KBM-7 (cell line): Measurements from ENCODE around the gene SMPD3.
A peak's percentile ranks its signal among the peaks of the same experiment; 100 is the strongest.

ENCODE experiments used
- DNase-seq: peaks from one replicate; pipeline ENCODE4 v3.0.0-alpha.2; 2015
- in situ Hi-C: fragments of 300-500 bp; cut with MboI; formaldehyde crosslinking; loops from 2 replicates; pipeline ENCODE4 v1.14.3; 2020; ENCODE audit warnings: low sequenced_read_pairs, low pct_unique_long_range_greater_than_20kb, mixed read lengths

SMPD3 gene

DNA sequence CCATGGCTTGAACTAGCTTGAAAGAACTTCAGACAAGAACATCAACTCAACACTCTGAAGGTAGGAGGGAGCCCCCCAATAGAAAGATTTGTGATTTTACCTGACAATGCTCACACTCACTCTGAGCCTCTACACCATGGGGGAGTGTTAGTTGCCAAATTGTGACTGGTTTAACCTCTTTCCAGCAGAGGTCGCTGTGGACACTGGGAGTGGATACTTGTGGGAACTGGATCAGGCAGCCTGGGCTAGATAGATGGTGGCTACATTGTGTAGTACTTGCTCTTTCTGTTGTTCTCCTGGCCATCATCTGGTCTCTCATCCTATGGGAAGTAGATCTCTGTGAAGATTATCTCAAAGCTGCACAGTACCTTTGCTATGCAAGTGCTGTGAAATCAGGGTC, 2.9 kb downstream of the SMPD3 start:
- in situ Hi-C loops = no loop called here
- peak; percentile 84 for DNase-seq

DNA sequence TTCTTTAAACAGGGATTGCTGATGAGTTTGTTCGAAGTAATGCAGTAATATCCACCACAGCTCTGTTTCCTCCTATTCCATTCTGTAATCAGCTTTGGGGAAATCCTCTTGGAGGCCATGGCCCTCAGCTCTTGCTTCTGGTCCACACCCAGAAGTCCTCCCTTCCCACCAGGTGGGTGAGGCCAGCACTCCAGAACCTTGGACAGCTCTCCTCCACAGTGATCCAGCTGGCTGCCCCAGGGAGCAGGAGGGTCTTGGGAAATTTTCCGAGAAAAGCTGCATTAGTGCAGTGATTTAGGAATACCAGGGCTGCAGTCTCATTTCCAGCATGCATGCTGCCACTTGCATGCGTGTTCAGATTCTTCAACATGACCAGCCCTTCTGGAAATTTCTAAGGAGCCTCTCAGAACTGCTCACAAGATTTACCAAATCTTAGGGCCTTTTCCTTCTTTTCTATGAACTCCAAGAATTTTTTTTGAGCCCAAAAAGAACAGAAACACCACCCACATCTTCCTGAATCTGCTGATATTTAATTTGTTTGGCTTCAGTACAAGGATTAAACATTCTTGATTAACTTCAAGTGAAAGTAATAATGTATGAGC, 4.2 kb downstream of the SMPD3 start:
- DNase-seq = peak; percentile 41
- in situ Hi-C loops = no loop called here

GRCh38 chr16:68436581-68436980, 11.7 kb downstream of the SMPD3 start:
- DNase-seq = peak; percentile 40
- in situ Hi-C loops = no loop called here

DNA sequence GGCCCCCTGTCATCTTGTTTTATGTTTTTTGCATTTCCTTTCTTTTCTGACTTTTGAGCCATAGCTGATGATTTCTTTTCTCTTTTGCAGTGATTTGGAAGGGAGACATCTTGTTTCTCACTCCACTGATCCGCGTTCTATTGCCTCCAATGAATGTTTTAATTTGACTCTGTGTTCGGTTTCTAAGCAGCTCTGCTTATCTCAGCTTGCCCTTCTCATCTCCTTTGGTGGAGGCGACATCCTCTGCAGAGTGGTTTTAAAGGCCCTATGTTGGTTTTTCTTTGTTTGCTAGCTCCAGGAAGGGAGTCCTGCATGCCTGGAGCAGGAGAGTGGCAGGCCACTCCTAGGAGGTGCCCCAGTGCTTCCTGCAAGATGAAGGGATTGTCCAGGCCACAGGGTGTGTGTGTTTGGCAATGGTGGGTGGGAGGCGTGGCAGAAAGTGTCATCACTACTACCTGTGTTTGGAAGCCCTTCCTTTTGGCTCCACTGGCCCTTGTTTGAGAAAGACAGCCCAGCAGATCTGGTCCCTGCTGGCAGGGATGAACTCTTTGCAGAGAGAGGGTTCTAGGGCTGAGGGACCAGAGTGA, 13.6 kb downstream of the SMPD3 start:
- DNase-seq = no peak

DNA sequence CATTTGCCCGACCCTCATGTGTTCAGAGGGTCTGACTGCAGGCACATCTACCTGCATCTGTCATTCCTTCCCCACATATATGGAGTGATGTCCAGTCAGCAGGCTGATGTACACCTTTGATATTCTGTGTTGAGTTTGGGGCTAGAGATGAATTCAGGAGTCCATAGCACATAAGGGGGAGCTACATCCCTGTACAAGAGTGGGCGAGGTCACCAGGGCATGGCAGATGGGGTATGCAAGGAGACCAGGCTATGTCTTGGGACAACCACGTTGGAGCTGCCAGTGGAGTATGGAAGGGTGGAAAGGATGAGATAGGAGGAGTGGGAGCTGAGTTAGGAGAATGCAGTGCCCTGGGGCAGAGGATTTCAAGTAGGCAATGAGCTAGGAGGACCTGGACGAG, 15.0 kb downstream of the SMPD3 start:
- DNase-seq = no peak
- in situ Hi-C loops = no loop called here

More for the DNA sequence above, 13.6 kb downstream of the SMPD3 start:
- in situ Hi-C loops = no loop called here

- in situ Hi-C loops = no loop called here
- no peak for DNase-seq
Observed at GRCh38 chr16:68432701-68433100, 15.6 kb downstream of the SMPD3 start.

GRCh38 chr16:68429076-68429854, 19.0 kb downstream of the SMPD3 start:
- in situ Hi-C loops = no loop called here
- no peak for DNase-seq

GRCh38 chr16:68427649-68428303, 20.5 kb downstream of the SMPD3 start:
- in situ Hi-C loops = no loop called here
- DNase-seq = no peak

DNA sequence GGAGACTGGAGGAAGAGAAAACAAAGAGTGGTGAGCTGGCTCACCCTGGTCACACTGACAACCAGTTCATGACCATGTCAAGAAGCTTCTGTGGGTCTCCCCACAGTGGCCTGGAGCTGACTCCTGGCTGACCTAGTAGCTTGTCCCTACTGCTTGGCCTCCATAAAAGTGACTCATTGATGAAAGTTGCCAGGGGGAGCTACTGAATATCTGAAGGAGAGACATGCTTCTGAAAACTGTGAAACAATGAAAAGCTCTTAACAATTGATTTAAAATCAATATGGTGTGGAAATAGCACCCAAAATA, 22.0 kb downstream of the SMPD3 start:
- in situ Hi-C loops = no loop called here
- DNase-seq = no peak

DNA sequence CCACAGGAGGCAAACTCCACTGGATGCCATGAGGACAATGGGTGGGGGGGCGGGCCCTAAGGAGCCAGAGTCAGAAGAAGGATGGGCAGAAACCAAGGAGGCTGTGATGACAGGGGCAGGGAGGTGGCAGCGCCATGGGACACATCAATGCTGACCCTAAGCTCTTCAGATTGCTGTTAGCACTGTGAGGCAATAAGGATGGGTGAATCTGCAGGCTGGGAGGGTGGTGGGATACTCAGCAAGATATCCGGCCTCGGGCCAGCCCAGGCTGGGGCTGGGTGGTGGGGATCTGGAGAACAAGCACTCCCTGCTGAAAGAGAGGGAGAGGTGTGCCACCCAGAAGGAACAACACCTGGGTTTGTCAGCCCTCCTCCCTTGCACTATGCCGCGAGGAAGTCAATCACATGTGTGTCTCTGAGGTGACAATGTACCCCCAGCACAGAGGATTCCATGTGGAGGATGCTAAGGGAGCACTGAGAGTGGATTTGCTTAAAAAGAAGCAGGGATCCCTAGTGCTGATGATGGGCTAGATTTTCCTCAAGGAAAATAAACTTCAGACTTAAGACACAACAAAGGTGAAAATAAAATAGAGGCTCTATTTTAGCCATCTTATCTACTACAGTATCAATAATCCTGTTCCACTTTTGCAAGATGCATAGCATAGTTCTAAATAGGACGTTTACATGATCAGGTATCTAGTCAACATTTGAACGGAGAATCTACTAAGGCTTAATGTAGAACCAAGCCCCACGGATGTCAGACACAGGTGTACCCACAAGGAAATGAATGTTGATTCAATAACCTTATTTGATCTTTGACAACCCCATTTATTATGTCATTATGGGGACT, 22.6 kb downstream of the SMPD3 start:
- in situ Hi-C loops = no loop called here

DNA sequence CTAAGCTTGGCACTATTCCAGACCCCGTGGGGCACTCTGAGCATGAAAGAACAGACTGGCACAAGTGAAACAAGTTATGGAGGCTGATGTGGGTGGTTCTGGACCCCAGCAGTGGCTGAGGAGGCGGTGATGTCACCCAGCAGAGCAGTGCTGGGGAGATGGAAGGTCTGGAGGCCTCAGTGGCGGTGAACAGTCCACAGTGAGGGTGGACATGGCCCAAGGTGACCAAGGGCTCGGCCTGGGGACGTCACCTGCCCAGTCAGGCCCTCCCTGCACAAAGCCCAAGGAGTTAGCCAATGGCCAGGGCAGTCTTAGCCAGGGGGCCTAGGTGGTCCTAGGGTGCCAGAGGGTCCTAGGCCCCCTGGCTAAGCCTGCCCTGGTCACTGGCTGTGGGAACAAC, 24.5 kb downstream of the SMPD3 start:
- in situ Hi-C loops = no loop called here
- no peak for DNase-seq

More for the DNA sequence above, 22.6 kb downstream of the SMPD3 start:
- no peak for DNase-seq

DNA sequence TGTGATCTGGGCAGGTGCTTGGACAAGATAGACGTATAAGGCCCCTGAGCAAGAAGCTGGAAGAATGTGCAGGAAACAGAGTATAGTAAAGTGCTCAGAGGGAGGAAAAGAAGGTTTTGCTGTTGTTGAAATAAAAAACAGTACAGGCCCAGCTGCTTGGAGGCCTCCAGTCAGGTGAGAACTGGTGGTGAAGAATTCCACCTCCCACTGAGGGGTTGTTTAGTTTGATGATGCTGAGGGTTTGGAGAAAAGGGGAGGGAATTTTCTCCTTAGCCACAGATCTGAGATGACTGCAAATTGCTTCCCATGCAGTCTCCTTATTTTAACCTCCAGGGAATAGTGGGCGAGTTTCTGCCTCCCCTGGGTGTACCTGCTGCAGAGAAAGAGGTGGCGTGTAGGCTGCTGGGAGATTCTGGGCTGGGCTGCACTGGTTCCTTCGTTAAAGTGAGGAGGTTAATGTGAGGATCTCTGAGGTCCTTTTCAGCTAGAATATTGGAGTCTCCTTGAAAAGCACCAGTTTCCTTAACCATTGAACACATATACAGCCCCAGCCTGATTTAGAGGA, 25.8 kb downstream of the SMPD3 start:
- in situ Hi-C loops = no loop called here
- no peak for DNase-seq

GRCh38 chr16:68421076-68421475, 27.2 kb downstream of the SMPD3 start:
- no peak for DNase-seq
- in situ Hi-C loops = no loop called here

DNA sequence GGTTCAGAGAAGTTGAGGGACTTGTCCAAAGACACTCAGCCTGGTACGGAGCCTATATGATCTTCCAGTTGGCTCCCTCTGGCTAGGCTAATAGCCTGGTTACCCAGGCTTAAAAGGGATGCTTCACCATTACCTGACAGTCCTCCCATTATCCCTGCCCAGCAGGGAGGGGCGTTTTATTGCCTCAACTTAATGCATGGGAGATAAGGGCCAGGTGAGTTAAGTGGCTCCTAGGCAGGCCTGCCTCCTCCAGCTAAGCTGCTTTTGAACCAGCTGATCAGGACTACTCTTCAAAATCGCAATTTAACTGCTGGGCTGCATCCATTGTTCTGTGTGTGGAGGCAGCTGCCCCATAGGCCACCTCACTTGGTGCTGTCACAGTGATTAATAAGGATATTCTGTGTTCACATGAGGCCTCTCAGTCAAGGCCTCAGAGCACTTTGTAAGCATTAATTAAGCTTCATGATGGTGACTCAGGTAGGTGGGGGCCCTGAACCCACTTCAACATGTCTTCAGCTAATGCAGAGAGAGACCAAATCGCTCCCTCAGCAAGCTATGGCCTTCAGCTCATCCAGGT, 27.9 kb downstream of the SMPD3 start:
- DNase-seq = no peak
- in situ Hi-C loops = no loop called here

DNA sequence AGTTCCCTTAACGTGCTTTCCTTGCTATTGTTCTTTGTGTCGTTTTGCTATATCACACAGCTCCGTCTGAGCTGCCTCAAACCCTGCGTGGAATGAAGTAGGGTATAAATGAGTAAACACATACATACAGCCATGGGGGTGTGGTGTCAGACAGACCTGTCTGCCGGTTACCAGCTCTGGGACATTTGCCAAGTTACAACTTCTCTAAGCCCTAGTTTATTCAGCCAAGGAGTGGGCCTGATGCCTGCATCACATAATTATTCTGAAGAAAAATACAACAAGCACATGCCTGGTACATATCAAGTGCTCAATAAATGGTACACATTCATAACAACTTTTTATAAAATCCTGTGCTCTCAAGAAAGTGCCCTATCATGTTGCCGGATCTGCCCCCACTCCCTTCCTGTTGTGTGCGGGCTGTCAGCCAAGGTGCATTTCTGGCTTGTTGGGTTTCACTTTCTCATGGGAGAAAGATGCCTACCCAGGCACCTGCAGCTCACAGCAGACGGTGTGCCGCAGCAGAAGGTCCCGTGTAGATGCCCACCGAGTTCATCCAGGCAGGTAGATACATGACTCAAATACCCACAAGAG, 30.5 kb downstream of the SMPD3 start:
- in situ Hi-C loops = no loop called here
- peak; percentile 62 for DNase-seq

GRCh38 chr16:68416057-68417046, 32.0 kb downstream of the SMPD3 start:
- in situ Hi-C loops = no loop called here
- DNase-seq = no peak

DNA sequence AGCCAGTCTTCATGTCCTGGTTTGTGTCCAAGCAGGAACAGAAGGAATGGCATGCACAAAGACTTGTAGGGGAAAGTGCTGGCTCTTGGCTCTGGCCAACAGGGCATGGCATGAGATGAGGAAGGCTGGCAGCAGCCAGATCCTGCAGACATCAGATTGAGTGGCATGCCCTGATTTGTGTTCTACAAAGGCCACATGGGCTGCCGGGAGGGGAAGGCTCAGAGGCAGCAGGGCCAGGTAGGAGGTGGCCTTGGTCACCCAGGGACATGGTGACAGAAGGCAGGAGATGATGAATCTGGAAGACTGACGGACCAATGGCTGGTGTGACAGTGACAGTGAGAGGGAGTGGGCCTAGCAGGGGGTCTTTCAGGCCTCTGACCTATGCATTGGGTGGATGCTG, 33.7 kb downstream of the SMPD3 start:
- in situ Hi-C loops = no loop called here
- DNase-seq = no peak
